Lower lobe of right lung (tissue), 2 donors: ENCODE data around the gene SLC7A14. TPM values are rescaled to one million over a fixed set of nuclear protein-coding genes. Genes with fewer than 3 reads are reported as not detected.

Source experiments
- ATAC-seq, 2 donors: fragments of 200-7000 bp; cut with Tn5 transposase; one replicate each; pipeline ENCODE4 v1.9.1; 2020 to 2022; ENCODE audit warnings: mild to moderate bottlenecking in 2 of 2, moderate library complexity in 2 of 2
- DNase-seq: peaks from one replicate; pipeline ENCODE4 v3.0.0-alpha.2; 2020
- H3K27ac ChIP-seq: fragments of 200-600 bp; one replicate; pipeline ENCODE4 v1.8.0; 2022
- H3K27me3 ChIP-seq: fragments of 200-600 bp; one replicate; pipeline ENCODE4 v1.8.0; 2022; ENCODE audit warnings: low read depth
- H3K36me3 ChIP-seq: fragments of 200-600 bp; one replicate; pipeline ENCODE4 v1.8.0; 2022; ENCODE audit warnings: mild to moderate bottlenecking
- H3K4me1 ChIP-seq: fragments of 200-600 bp; one replicate; pipeline ENCODE4 v1.8.0; 2022
- H3K4me3 ChIP-seq: fragments of 200-600 bp; one replicate; pipeline ENCODE4 v1.8.0; 2022; ENCODE audit warnings: mild to moderate bottlenecking
- H3K9me3 ChIP-seq: fragments of 200-600 bp; one replicate; pipeline ENCODE4 v1.8.0; 2022
- CTCF ChIP-seq: fragments of 200-600 bp; IDR thresholded peaks from one replicate; pipeline ENCODE4 v1.8.0; 2022; ENCODE audit warnings: antibody characterized with exemption, mild to moderate bottlenecking
- intact Hi-C: fragments of 100-400 bp; cut with DNase I; formaldehyde crosslinking; loops from one replicate; pipeline ENCODE4 v1.11.0; 2022
- total RNA-seq: library from RNA; stranded (reverse); fragmentation: NEBNext Ultra II Directional; extraction: Animal tissue kit (Norgen Biotek cat#: 25700); gene quantifications from one replicate; pipeline ENCODE4 v1.2.1, GENCODE V29; 2021
- donor health status: DM: no; HTN: yes; CAD: no; lungs with severe emphysema.

Gene SLC7A14
- total RNA-seq, 1 donor from 2014 or later: 0.06 TPM

GRCh38 chr3:170448584-170448983 lies 137.3 kb downstream of the SLC7A14 start:
- Histone ChIP-seq H3K4me3 (no peak overlapping the region), H3K9me3 (no peaks in the 10 kb centered on the region), H3K4me1 (no peaks in the 10 kb centered on the region), H3K27ac (no peak overlapping the region), H3K36me3 (no peaks in the 10 kb centered on the region), H3K27me3 (no peaks in the 10 kb centered on the region)
- no peak for ATAC-seq
- intact Hi-C loops: no loop called here
- DNase-seq: no peak
- TF ChIP-seq CTCF: no peak

DNA sequence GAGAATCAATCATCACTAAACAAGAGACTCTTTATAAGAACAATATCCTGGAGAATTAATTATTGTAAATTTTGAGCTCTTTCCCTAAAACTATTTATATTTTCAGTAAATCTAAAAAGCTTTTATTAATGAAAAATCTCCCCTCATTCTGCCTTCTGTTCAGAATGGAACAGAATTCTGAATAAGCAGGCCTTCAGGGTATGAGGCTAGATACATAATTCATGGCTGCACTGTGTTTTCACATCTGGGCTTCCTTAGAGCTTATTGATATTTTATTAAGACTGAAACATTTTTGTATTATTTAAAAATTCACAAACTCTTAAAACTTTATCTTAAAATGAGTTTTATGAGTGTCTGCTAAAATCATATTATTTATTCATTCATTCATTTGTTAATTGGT lies 142.4 kb downstream of the SLC7A14 start:
- Histone ChIP-seq H3K27me3 (no peaks in the 10 kb centered on the region), H3K9me3 (no peaks in the 10 kb centered on the region), H3K36me3 (no peaks in the 10 kb centered on the region), H3K4me3 (no peak overlapping the region), H3K4me1 (no peaks in the 10 kb centered on the region), H3K27ac (no peak overlapping the region)
- TF ChIP-seq CTCF: no peak
- DNase-seq (no peak), ATAC-seq (no peak)
- intact Hi-C loops: no loop called here

DNA sequence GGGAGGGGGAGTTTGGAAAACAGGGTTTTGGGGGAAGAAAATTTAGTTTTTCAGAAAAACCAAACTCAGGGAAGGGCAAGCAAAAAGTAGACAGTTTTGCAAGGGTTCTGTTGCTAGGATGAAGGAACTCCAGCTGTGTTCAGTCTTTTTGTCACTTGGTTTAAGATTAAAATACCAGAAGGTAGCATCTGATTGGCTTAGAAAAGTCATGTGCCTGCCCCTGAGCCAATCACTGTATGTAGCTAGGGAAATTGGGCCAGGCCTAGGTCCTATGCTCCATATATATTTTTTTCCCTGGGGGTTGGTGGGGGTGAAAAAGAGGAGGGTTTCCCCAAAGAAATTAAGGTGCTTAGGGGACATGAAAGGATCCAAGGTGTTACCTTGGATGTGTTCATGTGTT lies 142.9 kb downstream of the SLC7A14 start:
- no peak for TF ChIP-seq CTCF
- H3K27ac ChIP-seq: no peak overlapping the region
- intact Hi-C loops: no loop called here
- H3K4me1 ChIP-seq: no peaks in the 10 kb centered on the region
- no peaks in the 10 kb centered on the region for H3K36me3 ChIP-seq
- DNase-seq (no peak), ATAC-seq (no peak)
- no peaks in the 10 kb centered on the region for H3K9me3 ChIP-seq
- H3K27me3 ChIP-seq: no peaks in the 10 kb centered on the region
- H3K4me3 ChIP-seq: no peak overlapping the region

DNA sequence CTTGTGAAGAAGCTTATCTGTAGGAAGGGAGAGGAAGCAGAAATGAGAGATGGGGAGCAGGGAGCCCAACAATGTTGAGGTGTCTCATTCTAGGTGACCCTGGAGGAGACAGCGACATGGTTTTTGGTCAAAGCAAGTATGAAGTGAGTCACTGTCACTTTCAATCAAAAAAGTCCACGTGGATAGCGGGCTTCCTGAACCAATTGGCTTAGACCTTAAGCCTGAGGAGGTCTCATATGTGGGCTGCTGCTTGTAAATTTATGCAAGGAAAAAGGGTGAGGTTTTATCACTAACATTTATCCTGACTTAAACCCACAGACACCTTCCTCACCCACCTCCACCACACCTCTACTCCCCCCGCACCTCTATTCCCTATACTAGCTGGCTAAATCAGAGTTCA lies 144.5 kb downstream of the SLC7A14 start:
- H3K36me3 ChIP-seq: no peaks in the 10 kb centered on the region
- ATAC-seq (no peak), DNase-seq (no peak)
- TF ChIP-seq CTCF: no peak
- intact Hi-C loops: no loop called here
- H3K4me3 ChIP-seq: no peak overlapping the region
- H3K4me1 ChIP-seq: no peaks in the 10 kb centered on the region
- no peaks in the 10 kb centered on the region for H3K9me3 ChIP-seq
- no peak overlapping the region for H3K27ac ChIP-seq
- no peaks in the 10 kb centered on the region for H3K27me3 ChIP-seq

DNA sequence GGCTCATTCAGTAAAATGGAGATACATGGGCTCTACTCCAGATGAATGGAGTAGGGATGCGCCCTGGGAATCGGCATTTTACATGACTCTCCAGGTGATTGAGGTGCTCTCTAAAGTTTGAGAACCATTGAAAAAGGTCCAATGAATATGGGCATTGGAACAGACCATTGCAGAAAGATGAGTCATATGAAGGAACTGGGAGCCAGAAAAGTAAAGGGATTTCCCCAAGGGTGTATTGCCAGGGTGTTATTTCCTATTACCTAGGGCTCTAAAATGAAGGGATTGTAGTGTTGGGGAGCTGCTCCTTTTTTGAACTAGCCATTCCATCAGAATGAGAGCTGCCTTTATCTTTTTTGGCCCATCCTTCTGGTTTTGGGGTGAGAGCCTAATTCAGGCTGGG lies 145.5 kb downstream of the SLC7A14 start:
- ATAC-seq (no peak), DNase-seq (no peak)
- Histone ChIP-seq H3K4me1 (no peaks in the 10 kb centered on the region), H3K27ac (no peak overlapping the region), H3K36me3 (peaks cover 5% of the 10 kb centered on the region), H3K27me3 (no peaks in the 10 kb centered on the region), H3K4me3 (no peak overlapping the region), H3K9me3 (no peaks in the 10 kb centered on the region)
- no peak for TF ChIP-seq CTCF
- intact Hi-C loops: no loop called here

DNA sequence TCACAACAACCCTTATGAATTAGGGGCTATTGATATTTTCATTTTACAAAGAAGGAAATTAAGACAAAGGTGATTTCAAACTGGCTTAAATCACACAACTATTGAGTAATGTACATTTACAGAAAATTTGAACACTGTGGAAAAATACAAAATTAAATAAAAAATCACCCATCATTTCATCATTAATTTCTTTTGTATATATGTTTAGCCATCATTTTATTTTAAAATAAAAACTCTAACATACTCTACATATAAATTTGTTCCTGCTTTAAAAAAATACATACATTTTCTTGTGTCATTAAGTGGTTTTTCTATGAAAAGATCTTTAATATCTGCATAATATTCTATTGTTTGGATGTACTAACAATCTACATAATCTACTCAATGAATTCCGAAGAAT lies 147.0 kb downstream of the SLC7A14 start:
- H3K4me1 ChIP-seq: no peaks in the 10 kb centered on the region
- no peak for ATAC-seq
- TF ChIP-seq CTCF: no peak
- no peaks in the 10 kb centered on the region for H3K27me3 ChIP-seq
- H3K9me3 ChIP-seq: no peaks in the 10 kb centered on the region
- DNase-seq: no peak
- H3K4me3 ChIP-seq: no peak overlapping the region
- H3K36me3 ChIP-seq: peaks cover 9% of the 10 kb centered on the region
- H3K27ac ChIP-seq: no peak overlapping the region
- intact Hi-C loops: no loop called here
